Gastroesophageal sphincter (tissue), 4 donors: Measurements from ENCODE around the gene PLXNB1. TPM values are rescaled to one million over a fixed set of nuclear protein-coding genes. Genes with fewer than 3 reads are reported as not detected.
A peak's percentile ranks its signal among the peaks of the same experiment; 100 is the strongest.

Source experiments
- ATAC-seq: fragments of 150-250 bp; one replicate; pipeline ENCODE4 v1.9.1; 2016; ENCODE audit warnings: mild to moderate bottlenecking, moderate library complexity
- H3K27ac ChIP-seq, 4 donors: fragments of 200-600 bp; sonication (generic) in 3 of 4; 1 replicate in 3 of 4; 2 replicates in 1 of 4; pipeline ENCODE4 v1.5.1; 2016 to 2019
- H3K27me3 ChIP-seq: fragments of 200-600 bp; sonication (generic); one replicate; pipeline ENCODE4 v1.5.1; 2019
- H3K36me3 ChIP-seq, 2 donors: fragments of 200-600 bp; sonication (generic); one replicate each; pipeline ENCODE4 v1.5.1; 2019; ENCODE audit warnings: control low read depth in 1 of 2
- H3K4me1 ChIP-seq, 3 donors: fragments of 200-600 bp; sonication (generic); 1 replicate in 2 of 3; 2 replicates in 1 of 3; pipeline ENCODE4 v1.5.1; 2016 to 2019; ENCODE audit warnings: control low read depth in 2 of 3
- H3K4me3 ChIP-seq, 2 donors: fragments of 200-600 bp; sonication (generic); one replicate each; pipeline ENCODE4 v1.5.1; 2019; ENCODE audit warnings: mild to moderate bottlenecking in 1 of 2, moderate library complexity in 1 of 2
- H3K9me3 ChIP-seq, 3 donors: fragments of 200-600 bp; sonication (generic); one replicate each; pipeline ENCODE4 v1.5.1; 2017 to 2019; ENCODE audit warnings: control low read depth in 2 of 3
- EP300 ChIP-seq: sonication (generic); formaldehyde crosslinking; IDR thresholded peaks from one replicate; pipeline ENCODE4 v1.6.1; 2017; ENCODE audit warnings: antibody characterized with exemption, mild to moderate bottlenecking
- POLR2A ChIP-seq, 2 donors: fragments of 450-650 bp; IDR thresholded peaks; one replicate each; pipeline ENCODE4 v1.6.1; 2017; ENCODE audit warnings: antibody characterized with exemption in 2 of 2, mild to moderate bottlenecking in 2 of 2, moderate library complexity in 1 of 2
- POLR2AphosphoS5 ChIP-seq: sonication (generic); formaldehyde crosslinking; IDR thresholded peaks from one replicate; pipeline ENCODE4 v1.6.1; 2017; ENCODE audit warnings: antibody characterized with exemption
- WGBS, 2 donors: methylation state at CpG; one replicate each; pipeline ENCODE4 v1.1.5; 2018; ENCODE audit warnings: low coverage in 1 of 2; 5-methylcytosine and 5-hydroxymethylcytosine counted together
- total RNA-seq, 4 donors: library from RNA; depleted of rRNA; stranded (reverse); fragments of >200 nt; gene quantifications; one replicate each; pipeline ENCODE4 v1.1.0, GENCODE V29; 2016
- TF ChIP-seq, protein P1 (sequence below), 4 experiments: fragments of 200-600 bp in 2 of 4; fragments of 450-650 bp in 2 of 4; sonication (generic) in 1 of 4; IDR thresholded peaks; one replicate each; pipeline ENCODE4 v1.5.1; 2017 to 2019; ENCODE audit warnings: antibody characterized with exemption in 4 of 4, mild to moderate bottlenecking in 2 of 4, moderate library complexity in 2 of 4

PLXNB1 gene
- total RNA-seq: 100 to 1,000 TPM; 125 to 186 (median 147) TPM

DNA sequence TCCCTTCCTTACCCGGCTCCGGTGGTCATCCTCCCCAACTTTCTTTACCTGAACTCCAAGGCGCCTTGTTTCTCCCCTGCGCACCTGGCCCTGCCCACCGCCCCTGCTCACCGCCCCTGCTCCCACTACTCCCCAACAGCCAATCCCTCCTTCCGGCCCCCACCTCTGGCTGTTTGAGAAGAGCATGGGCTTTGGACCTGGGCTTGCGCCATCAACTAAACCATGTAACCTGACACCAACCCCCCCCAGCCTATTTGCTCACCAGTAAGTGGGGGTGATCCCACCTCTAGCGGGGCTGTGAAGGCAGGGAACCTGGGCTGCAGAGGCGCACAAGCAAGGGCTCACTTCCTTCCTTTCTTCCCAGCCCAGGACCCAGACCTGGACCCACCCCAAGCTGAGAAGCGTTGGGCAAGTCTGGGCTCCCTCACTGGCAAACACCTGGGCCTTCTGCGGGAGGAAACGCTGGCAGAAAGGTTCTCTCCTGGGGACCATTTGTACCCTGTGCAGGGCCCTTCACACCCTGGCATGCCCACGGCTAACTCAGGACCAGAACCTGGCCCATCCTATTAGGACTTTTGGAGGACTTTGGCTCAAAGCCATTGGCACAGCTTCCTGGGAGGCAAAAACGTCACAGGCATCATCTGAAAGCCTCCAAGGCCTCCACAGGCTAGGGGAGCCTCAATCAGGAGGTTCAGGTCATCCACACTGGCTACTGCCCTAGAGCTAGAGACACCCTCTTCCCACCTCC is at the start of gene PLXNB1:
PLXNB1 (minus strand) TSS at position 127 of the 748 bp plus-strand sequence. CDS start 5,475 bp downstream, outside the sequence.
- Histone ChIP-seq H3K27me3 (no peaks in the 10 kb centered on the region), H3K4me1 (peaks cover 6 to 78% (median 47%) of the 10 kb centered on the region in 3 donors), H3K9me3 (no peaks in the 10 kb centered on the region), H3K4me3 (peak within 1 kb of the TSS; percentile 74 to 97), H3K36me3 (peaks cover 0 to 13% of the 10 kb centered on the region in 2 donors), H3K27ac (peak within 1 kb of the TSS; percentile 88 to 99 (median 97))
- TF ChIP-seq POLR2A (IDR thresholded peaks at IDR 0.05): peak in 1 of 2 donors; percentile 33
- TF ChIP-seq POLR2AphosphoS5: peak; percentile 39
- no peak for TF ChIP-seq EP300
- peak; percentile 64 for ATAC-seq
- WGBS, 2 donors: 14% methylated on average over 8 of the region's 15 CpGs; no CpG with 5 or more reads in 1 of the 2 donors

DNA sequence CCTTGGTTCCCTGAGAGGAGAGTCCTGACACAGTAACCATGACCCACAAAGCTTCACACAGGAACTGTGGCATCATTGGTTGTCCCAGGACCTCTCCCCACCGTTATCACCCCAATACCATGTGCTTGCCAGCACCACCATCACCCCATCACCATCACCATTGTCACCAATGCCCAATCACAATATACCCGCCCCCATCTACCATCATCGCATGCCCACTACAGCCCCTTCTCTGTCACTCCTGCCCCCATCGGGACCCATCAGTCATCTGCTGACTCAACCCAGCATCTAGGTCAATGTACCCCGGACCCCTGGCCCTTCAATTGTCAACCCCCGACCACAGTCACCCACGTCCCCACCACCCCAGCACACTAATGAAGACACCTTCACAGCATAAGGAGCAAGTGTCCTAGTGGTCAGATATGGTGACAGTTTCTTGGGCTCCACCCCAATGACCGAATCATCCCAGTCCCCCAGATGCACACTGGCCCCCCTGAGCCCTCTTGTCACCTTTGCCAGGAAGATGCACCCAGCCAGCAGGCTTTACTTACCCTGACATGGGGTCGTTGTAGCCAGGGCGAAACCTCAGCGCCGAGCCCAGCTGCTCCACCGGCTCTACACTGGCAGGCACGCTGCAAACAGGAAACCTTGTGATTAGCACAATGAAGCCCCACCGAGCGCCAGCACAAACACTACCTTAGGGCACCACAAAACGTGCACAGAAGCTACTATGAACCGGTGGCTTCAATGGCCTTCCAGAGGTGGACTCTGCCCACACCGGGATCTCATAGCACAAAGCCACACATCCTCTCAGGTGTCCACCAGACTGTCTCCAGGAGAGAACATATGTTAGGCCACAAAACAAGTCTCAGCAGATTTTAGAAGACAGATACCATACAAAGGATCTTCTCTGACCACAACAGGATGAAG is 49.0 kb upstream of the PLXNB1 start:
- peak overlapping the region in 1 of 4 donors; percentile 13 for H3K27ac ChIP-seq
- no peak for ATAC-seq
- H3K9me3 ChIP-seq: no peaks in the 10 kb centered on the region
- whole genome bisulfite sequencing, 2 donors: 84% methylated on average over 9 of the region's 19 CpGs
- no peak for TF ChIP-seq POLR2AphosphoS5
- TF ChIP-seq, protein P1, sequence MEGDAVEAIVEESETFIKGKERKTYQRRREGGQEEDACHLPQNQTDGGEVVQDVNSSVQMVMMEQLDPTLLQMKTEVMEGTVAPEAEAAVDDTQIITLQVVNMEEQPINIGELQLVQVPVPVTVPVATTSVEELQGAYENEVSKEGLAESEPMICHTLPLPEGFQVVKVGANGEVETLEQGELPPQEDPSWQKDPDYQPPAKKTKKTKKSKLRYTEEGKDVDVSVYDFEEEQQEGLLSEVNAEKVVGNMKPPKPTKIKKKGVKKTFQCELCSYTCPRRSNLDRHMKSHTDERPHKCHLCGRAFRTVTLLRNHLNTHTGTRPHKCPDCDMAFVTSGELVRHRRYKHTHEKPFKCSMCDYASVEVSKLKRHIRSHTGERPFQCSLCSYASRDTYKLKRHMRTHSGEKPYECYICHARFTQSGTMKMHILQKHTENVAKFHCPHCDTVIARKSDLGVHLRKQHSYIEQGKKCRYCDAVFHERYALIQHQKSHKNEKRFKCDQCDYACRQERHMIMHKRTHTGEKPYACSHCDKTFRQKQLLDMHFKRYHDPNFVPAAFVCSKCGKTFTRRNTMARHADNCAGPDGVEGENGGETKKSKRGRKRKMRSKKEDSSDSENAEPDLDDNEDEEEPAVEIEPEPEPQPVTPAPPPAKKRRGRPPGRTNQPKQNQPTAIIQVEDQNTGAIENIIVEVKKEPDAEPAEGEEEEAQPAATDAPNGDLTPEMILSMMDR (IDR thresholded peaks at IDR 0.05): no peak
- H3K4me3 ChIP-seq: no peak overlapping the region
- peaks cover 0 to 2% (median 0%) of the 10 kb centered on the region in 3 donors for H3K4me1 ChIP-seq
- H3K36me3 ChIP-seq: peaks cover 0 to 35% of the 10 kb centered on the region in 2 donors
- no peaks in the 10 kb centered on the region for H3K27me3 ChIP-seq

DNA sequence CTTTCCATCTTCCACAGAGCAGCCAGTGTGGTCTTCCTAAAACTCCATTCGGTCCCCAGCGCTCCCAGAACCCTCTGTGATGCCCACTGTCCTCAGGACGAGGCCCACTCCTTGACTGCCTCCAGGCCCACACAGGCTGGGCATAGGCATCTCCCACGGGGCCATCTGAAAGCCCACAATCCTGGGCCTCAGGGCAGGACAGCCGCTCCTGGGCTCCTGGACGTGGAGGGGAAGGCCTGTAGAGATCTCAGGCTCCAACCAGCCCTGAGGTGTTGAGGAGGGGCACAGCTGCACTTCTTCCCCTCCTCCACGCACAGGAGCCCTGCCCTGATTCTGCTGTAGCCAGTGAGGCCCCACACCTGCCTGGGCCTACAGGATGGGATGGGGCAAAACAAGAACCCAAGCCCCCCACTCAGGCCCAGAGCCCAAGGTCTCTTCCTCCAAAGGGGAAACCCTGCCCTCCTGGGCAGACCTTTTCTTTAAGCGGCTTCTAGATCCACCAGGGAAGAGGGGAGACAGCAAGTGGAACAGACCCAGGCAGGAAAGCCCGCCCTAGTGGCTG is 48.2 kb upstream of the PLXNB1 start:
- no peak for ATAC-seq
- Histone ChIP-seq H3K27me3 (no peaks in the 10 kb centered on the region), H3K4me1 (peaks cover 0 to 11% (median 5%) of the 10 kb centered on the region in 3 donors), H3K36me3 (peaks cover 0 to 35% of the 10 kb centered on the region in 2 donors), H3K4me3 (no peak overlapping the region), H3K27ac (peak overlapping the region in 1 of 4 donors; percentile 13), H3K9me3 (no peaks in the 10 kb centered on the region)
- no peak for TF ChIP-seq POLR2A (IDR thresholded peaks at IDR 0.05)
- TF ChIP-seq, protein P1 (IDR thresholded peaks at IDR 0.05): no peak
- TF ChIP-seq EP300: no peak
- no peak for TF ChIP-seq POLR2AphosphoS5
- WGBS, 2 donors: 55% methylated on average over 2 of the region's 9 CpGs; no CpG with 5 or more reads in 1 of the 2 donors

- H3K27me3 ChIP-seq: no peaks in the 10 kb centered on the region
- H3K9me3 ChIP-seq: no peaks in the 10 kb centered on the region
- ATAC-seq: no peak
- no peak overlapping the region for H3K4me3 ChIP-seq
- WGBS, 2 donors: 43% methylated on average over 1 of the region's 9 CpGs; no CpG with 5 or more reads in 1 of the 2 donors
- peaks cover 0 to 20% (median 13%) of the 10 kb centered on the region in 3 donors for H3K4me1 ChIP-seq
- H3K36me3 ChIP-seq: peaks cover 0 to 34% of the 10 kb centered on the region in 2 donors
- H3K27ac ChIP-seq: no peak overlapping the region
- TF ChIP-seq EP300: no peak
- TF ChIP-seq POLR2AphosphoS5: no peak
- TF ChIP-seq, protein P1 (IDR thresholded peaks at IDR 0.05): no peak
- no peak for TF ChIP-seq POLR2A (IDR thresholded peaks at IDR 0.05)
Observed at GRCh38 chr3:48476426-48477053, 46.7 kb upstream of the PLXNB1 start.
